Ovary (tissue), 9 donors: Measurements from ENCODE around the gene XYLT1. TPM values are rescaled to one million over a fixed set of nuclear protein-coding genes. Genes with fewer than 3 reads are reported as not detected.

Experiments used
- DNase-seq, 5 donors: peaks; one replicate each; pipeline ENCODE4 v3.0.0-alpha.2; 2019 to 2020
- H3K27ac ChIP-seq, 2 donors: fragments of 200-600 bp; one replicate each; pipeline versions ENCODE4 v1.5.1 to v1.8.0; 2019 to 2022
- H3K27me3 ChIP-seq: fragments of 200-600 bp; one replicate; pipeline ENCODE4 v1.8.0; 2022
- H3K36me3 ChIP-seq: fragments of 200-600 bp; sonication (generic); one replicate; pipeline ENCODE4 v1.5.1; 2019
- H3K4me1 ChIP-seq: one replicate; pipeline ENCODE4 v1.8.1; 2013; ENCODE audit warnings: mild to moderate bottlenecking, moderate library complexity; ENCODE audit not compliant: insufficient read depth
- H3K4me3 ChIP-seq: fragments of 200-600 bp; sonication (generic); one replicate; pipeline ENCODE4 v1.5.1; 2017
- H3K9me3 ChIP-seq, 2 donors: fragments of 200-600 bp in 1 of 2; sonication (generic) in 1 of 2; one replicate each; pipeline versions ENCODE4 v1.5.1 to v1.8.1; 2013 to 2019; ENCODE audit warnings: mild to moderate bottlenecking in 1 of 2, moderate library complexity in 1 of 2
- EP300 ChIP-seq: sonication (generic); formaldehyde crosslinking; IDR thresholded peaks from one replicate; pipeline ENCODE4 v1.6.1; 2017; ENCODE audit warnings: antibody characterized with exemption
- POLR2A ChIP-seq: fragments of 450-650 bp; IDR thresholded peaks from one replicate; pipeline ENCODE4 v1.6.1; 2017; ENCODE audit warnings: antibody characterized with exemption, mild to moderate bottlenecking, moderate library complexity
- WGBS, 3 donors: extraction: QIAGEN DNeasy Blood & Tissue Kit in 1 of 3; methylation state at CpG; one replicate each; pipeline versions ENCODE4 v1.1.5 to v1.1.7; 2013 to 2017; 5-methylcytosine and 5-hydroxymethylcytosine counted together
- intact Hi-C, 4 donors: fragments of 100-400 bp; cut with DNase I; formaldehyde crosslinking; loops; one replicate each; pipeline versions ENCODE4 v1.11.0 to v1.15.1; 2022 to 2023
- polyA plus RNA-seq, 2 donors: library from polyadenylated mRNA; stranded (reverse); fragments of 200-250 nt in 1 of 2; fragments of 350-450 nt in 1 of 2; fragmentation: Illumina TruSeq in 1 of 2; extraction: RNeasy Lipid Tissue Mini Kit (QIAGEN cat#74804) in 1 of 2; gene quantifications; one replicate each; pipeline ENCODE4 v1.2.3, GENCODE V29; 2013 to 2014
- total RNA-seq, 7 donors: library from RNA; depleted of rRNA in 2 of 7; stranded (reverse); fragments of >200 nt in 2 of 7; fragmentation: NEBNext Ultra II Directional in 3 of 7; extraction: Animal tissue kit (Norgen Biotek cat#: 25700) in 3 of 7; gene quantifications; one replicate each; pipeline versions ENCODE4 v1.1.0 to v1.2.4, GENCODE V29; 2016 to 2023
- TF ChIP-seq, protein P1 (sequence below), 3 donors: fragments of 450-650 bp in 2 of 3; fragments of 200-600 bp in 1 of 3; IDR thresholded peaks; one replicate each; pipeline versions ENCODE4 v1.5.1 to v1.8.0; 2016 to 2022; ENCODE audit warnings: antibody characterized with exemption in 3 of 3, mild to moderate bottlenecking in 1 of 3
- donor health status: DM: no; HTN: no; CAD: no; lungs with moderate emphysema.
- donor health status: DM: no; HTN: no; CAD: no.
- donor health status: Bipolar disorder and iron deficiency.
- donor health status: DM: yes; HTN: yes; CAD: no.
- donor health status: DM: no; HTN: no; CAD: no.
- donor health status: DM: yes; HTN: yes; CAD: no.

XYLT1 gene
- total and polyA plus RNA-seq, 9 donors, result 3.2 to 38.0 (median 17.3) TPM

DNA sequence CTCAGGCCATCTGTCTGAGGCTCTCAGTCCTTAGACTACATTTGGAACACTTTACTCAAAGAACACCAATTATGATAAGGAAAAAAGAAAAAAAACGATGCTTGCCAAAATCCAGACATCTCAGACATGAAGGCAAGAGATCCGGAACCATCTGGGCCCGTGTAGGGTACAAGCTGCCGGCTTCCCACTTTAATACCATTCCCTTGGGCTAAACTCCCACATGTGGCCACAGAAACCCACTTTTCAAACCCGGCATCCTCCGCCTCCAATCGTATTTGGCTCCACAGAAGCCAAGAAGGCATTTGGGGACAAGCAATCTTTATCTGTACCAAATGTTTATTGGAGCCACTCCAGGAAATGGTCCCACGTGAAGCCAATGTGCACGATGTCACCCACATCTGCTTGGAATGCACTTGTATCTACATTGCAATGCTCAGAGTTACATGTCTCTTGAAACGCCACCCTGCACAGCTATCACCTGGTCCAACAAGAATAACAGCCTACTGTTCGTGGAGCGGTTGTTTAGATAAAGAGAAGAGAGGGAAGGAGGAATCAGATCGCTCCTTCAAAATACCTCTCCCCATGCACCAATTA is 33.5 kb downstream of the XYLT1 start:
- 14 to 34% (median 21%) methylated on average over 13 of the region's 13 CpGs for WGBS, 3 donors
- H3K27me3 ChIP-seq, result no peaks in the 10 kb centered on the region
- DNase-seq, result no peak
- H3K9me3 ChIP-seq, result no peaks in the 10 kb centered on the region
- H3K27ac ChIP-seq, result no peak overlapping the region
- H3K36me3 ChIP-seq, result no peaks in the 10 kb centered on the region
- intact Hi-C loops, result no loop called here
- peaks cover 15% of the 10 kb centered on the region for H3K4me1 ChIP-seq
- TF ChIP-seq POLR2A (no peak), EP300 (no peak)
- TF ChIP-seq, protein P1, sequence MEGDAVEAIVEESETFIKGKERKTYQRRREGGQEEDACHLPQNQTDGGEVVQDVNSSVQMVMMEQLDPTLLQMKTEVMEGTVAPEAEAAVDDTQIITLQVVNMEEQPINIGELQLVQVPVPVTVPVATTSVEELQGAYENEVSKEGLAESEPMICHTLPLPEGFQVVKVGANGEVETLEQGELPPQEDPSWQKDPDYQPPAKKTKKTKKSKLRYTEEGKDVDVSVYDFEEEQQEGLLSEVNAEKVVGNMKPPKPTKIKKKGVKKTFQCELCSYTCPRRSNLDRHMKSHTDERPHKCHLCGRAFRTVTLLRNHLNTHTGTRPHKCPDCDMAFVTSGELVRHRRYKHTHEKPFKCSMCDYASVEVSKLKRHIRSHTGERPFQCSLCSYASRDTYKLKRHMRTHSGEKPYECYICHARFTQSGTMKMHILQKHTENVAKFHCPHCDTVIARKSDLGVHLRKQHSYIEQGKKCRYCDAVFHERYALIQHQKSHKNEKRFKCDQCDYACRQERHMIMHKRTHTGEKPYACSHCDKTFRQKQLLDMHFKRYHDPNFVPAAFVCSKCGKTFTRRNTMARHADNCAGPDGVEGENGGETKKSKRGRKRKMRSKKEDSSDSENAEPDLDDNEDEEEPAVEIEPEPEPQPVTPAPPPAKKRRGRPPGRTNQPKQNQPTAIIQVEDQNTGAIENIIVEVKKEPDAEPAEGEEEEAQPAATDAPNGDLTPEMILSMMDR (IDR thresholded peaks at IDR 0.05), result no peak
- H3K4me3 ChIP-seq, result no peak overlapping the region

DNA sequence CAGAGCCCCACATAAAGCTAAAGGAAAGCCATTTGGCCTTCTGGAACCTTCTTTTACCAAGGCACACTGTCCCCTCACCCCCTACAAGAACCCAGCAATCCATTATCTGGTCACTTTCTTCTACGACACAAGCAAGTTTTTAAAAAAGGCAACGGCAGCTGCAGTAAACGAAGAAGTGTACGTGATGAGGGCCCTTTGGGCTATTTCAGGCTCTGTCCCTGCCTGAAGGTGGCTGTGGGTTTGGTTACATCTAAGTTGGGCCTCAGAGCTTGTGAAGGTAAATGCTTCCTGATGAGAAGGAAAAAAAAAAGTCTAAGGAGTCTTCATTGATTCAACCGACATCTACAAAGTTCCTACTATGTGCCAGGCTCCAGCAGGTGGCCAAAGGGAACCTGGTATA is 35.4 kb downstream of the XYLT1 start:
- Histone ChIP-seq H3K9me3 (no peaks in the 10 kb centered on the region), H3K36me3 (no peaks in the 10 kb centered on the region), H3K4me3 (no peak overlapping the region), H3K27me3 (no peaks in the 10 kb centered on the region), H3K4me1 (peaks cover 15% of the 10 kb centered on the region), H3K27ac (no peak overlapping the region)
- DNase-seq, result no peak
- TF ChIP-seq EP300 (no peak), POLR2A (no peak)
- TF ChIP-seq, protein P1 (IDR thresholded peaks at IDR 0.05), result no peak
- intact Hi-C loops, result no loop called here
- 94 to 96% (median 96%) methylated on average over 5 of the region's 5 CpGs for WGBS, 3 donors

DNA sequence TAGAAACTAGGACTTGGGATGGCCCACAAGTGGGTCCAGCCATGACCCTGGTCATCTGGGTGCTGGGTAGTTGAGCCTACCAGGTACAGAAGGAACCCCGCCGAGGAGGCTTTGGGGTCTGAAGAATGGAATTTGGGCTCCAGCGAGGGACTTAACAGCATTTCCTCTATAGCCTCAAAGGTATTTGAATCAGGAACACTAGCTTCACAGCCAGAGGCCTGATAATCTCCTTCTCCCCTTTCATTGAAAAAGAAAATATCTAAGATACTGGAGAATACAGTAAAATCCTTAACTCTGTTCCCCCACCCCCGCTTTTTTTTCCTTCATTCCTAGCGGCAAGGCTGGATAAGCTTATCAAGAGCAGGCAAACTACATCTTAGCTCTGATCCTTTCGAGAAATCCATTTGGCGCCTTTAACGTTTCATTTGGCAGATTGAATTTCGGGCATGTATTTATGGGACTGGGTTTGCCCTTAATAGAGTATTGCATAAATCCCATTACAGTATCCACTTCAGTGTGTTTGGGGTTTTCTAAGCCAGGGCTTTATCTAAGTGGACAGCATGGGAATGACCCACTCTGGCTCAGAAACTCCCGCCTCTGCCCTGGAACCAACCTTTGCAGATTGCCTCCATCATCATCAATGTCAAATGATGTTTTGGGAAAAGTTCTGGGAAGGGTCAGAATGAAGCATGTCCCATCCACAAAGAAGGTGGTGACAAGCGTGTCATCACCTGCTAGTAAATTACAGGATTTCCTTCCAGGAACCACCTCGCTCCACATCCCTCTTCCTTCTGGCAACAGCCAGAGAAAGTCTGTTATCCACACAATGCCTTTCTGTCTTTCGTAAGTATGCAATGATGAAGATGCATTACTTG is 36.9 kb downstream of the XYLT1 start:
- H3K4me3 ChIP-seq, result no peak overlapping the region
- H3K27me3 ChIP-seq, result no peaks in the 10 kb centered on the region
- no peaks in the 10 kb centered on the region for H3K36me3 ChIP-seq
- DNase-seq, result peak in 1 of 5 donors; percentile 29
- TF ChIP-seq, protein P1 (IDR thresholded peaks at IDR 0.05), result no peak
- no peak for TF ChIP-seq POLR2A
- no peak for TF ChIP-seq EP300
- intact Hi-C loops, result no loop called here
- H3K9me3 ChIP-seq, result no peaks in the 10 kb centered on the region
- H3K27ac ChIP-seq, result peak overlapping the region in 1 of 2 donors; percentile 56
- 64 to 75% (median 66%) methylated on average over 13 of the region's 13 CpGs for WGBS, 3 donors
- peaks cover 15% of the 10 kb centered on the region for H3K4me1 ChIP-seq

DNA sequence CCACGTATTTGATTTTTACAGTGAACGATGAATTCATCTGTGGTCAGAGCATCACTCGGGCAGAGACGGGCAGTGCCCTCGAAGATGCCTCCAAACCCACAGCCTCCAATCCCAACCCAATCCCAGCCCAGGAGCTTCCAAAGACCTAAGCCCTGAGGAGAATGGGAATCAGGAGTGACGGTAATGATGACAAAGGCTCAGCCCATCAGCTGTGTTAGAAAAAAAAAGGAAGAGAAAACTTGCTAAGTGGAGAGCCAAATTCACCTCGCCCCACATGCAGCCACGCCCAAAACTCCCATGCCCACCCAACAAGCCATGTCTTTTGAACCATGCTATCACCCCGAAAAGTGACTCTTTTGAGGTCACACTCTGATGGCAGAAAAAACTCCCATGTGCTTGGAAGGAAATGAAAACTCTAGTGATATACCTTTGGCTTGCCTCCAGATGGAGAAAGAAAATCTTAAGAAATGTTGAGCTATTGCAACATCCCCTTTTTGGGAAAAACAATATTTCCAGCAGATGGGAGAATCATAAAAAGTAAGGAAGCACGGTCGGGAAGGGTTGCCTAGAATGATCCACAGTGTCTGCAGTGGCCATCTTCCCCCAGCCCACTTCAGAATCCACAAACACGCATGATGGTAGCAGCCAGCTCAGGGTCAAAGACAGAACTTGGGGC is 37.7 kb downstream of the XYLT1 start:
- Histone ChIP-seq H3K4me3 (no peak overlapping the region), H3K36me3 (no peaks in the 10 kb centered on the region), H3K4me1 (peaks cover 15% of the 10 kb centered on the region), H3K9me3 (no peaks in the 10 kb centered on the region), H3K27me3 (no peaks in the 10 kb centered on the region), H3K27ac (peak overlapping the region in 1 of 2 donors; percentile 56)
- peak in 1 of 5 donors; percentile 36 for DNase-seq
- TF ChIP-seq, protein P1 (IDR thresholded peaks at IDR 0.05), result no peak
- no peak for TF ChIP-seq POLR2A
- WGBS, 3 donors, result 64 to 75% (median 69%) methylated on average over 12 of the region's 12 CpGs
- intact Hi-C loops, result no loop called here
